Tibial nerve (tissue), 4 donors: Measurements from ENCODE around the gene MAP1A.

ENCODE experiments used
- CTCF ChIP-seq, 5 experiments: fragments of 200-600 bp in 3 of 5; fragments of 450-650 bp in 2 of 5; sonication (generic) in 3 of 5; IDR thresholded peaks; one replicate each; pipeline ENCODE4 v1.5.1; 2016 to 2019; ENCODE audit warnings: antibody characterized with exemption in 5 of 5, mild to moderate bottlenecking in 3 of 5, moderate library complexity in 2 of 5
- EP300 ChIP-seq, 2 donors: sonication (generic); formaldehyde crosslinking; IDR thresholded peaks; one replicate each; pipeline ENCODE4 v1.6.1; 2017; ENCODE audit warnings: antibody characterized with exemption in 2 of 2, mild to moderate bottlenecking in 1 of 2
- POLR2A ChIP-seq, 2 donors: fragments of 450-650 bp; IDR thresholded peaks; one replicate each; pipeline ENCODE4 v1.6.1; 2017; ENCODE audit warnings: antibody characterized with exemption in 2 of 2, mild to moderate bottlenecking in 2 of 2, moderate library complexity in 2 of 2

- TF ChIP-seq CTCF (IDR thresholded peaks at IDR 0.05) (no peak), EP300 (IDR thresholded peaks at IDR 0.05) (no peak), POLR2A (IDR thresholded peaks at IDR 0.05) (no peak)
Observed at GRCh38 chr15:43484455-43484854, 33.0 kb upstream of the MAP1A start.
